ENCODE data around the gene BRINP1. TPM values are rescaled to one million over a fixed set of nuclear protein-coding genes. Genes with fewer than 3 reads are reported as not detected.

Gene BRINP1
- total RNA-seq, 1 experiment from 2014 or later, result 42.7 TPM

DNA sequence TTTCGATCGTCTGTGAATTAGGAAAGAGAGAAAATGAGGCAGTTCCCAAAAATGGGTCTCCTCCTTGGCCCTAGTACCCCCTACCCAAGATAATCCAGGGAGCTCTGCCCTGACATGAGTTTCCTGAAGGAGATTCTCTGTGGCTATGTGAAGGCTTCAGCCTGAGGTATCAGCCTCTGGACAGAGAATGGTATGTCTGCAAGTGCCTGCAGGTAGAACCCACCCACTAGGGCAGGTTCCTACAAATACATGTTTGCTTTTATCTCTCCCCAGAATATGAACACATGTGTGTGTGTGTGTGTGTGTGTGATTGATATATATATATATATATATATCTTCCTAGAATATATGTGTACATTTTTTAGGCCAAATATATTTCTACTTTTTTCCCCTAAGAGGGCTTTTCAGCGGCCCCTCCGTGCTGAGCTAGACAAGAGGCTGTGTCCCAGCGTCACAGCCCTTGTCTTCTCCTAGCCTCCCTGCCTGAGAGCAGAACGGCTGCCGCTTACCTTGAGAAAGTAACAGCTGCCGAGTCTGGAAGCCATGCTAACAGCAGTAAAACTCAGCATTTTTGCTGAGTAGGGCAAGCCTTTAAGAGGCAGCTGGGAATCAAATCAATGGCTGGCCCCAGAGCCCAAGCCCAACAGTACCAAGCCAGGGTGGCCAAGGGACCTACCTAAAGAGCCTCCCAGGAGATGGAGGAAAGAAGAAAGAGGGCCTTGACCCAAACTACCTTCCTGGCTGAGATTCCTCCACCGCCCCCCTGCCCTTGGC lies 2.1 kb downstream of the BRINP1 start:
- Histone ChIP-seq H3K27me3 (no peaks in the 10 kb centered on the region), H3K9me3 (replicated peaks) (no peaks in the 10 kb centered on the region), H3K36me3 (peaks cover 4% of the 10 kb centered on the region), H3K4me3 (peak overlapping the region; percentile 75), H3K4me1 (0 out of 2 replicates have a peak, but pooled peaks cover 8% of the 10 kb centered on the region), H3K27ac (peak overlapping the region; percentile 45)
- DNase-seq, result peak; percentile 61 to 74

DNA sequence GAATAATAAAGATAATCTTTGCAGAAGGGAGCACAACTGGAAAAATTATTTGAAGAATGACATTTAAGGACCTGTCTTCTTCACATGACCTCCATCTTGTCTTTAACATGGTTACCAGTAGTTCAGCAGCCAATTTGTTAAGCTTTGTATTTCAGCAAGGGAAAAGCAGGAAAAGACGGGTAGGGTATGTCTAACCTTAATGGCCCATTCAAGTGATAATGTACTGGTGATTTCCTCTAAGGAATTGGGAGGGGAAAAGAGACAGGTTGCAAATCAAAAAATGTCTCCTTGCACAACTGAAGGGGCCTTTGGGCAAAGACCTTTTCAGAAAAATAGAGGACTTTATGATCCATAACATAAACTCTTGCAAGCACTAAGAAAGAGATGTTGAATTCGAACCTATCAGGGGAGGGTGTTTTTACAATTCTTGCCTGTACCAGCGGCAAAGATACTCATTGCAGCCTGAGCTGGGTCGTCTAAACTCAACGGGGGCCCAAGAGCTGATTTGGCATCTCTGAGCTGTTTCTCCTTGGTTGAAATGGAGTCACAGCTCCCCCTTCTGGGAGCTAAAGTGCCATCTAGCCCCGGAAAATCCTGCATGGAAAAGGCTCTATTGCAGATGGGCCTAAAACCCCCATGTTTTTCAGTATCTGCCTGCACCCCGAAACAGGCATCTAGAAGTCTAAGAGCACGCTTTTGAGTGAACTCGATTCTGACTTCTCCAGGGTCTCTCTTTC lies 3.8 kb downstream of the BRINP1 start:
- H3K27ac ChIP-seq, result no peak overlapping the region
- no peak overlapping the region for H3K4me3 ChIP-seq
- peak; percentile 77 to 93 for DNase-seq
- H3K27me3 ChIP-seq, result no peaks in the 10 kb centered on the region
- H3K4me1 ChIP-seq, result 0 out of 2 replicates have a peak, but pooled peaks cover 8% of the 10 kb centered on the region
- H3K36me3 ChIP-seq, result peaks cover 4% of the 10 kb centered on the region
- H3K9me3 ChIP-seq (replicated peaks), result no peaks in the 10 kb centered on the region

DNA sequence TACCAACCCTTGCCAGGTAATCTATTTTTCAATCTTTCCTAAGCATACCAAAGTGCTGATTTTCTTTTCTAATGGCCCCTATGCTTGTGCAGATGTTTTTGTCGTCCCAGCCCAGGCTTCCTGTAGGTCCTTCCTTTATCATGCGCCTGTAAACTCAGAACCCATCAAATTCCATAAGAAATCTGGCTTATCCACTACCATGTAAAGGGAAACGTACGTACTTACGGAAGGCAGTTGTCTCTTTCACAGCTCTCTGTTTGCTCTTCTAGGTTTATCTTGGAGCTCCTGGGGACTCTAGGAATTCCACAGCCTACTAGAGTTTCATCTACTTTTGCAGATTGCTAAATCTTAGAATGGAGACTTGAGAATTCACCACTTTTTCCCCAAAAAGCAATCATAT lies 9.0 kb downstream of the BRINP1 start:
- H3K36me3 ChIP-seq, result peaks cover 10% of the 10 kb centered on the region
- no peak for DNase-seq
- H3K27ac ChIP-seq, result no peak overlapping the region
- no peaks in the 10 kb centered on the region for H3K9me3 ChIP-seq (replicated peaks)
- H3K4me3 ChIP-seq, result no peak overlapping the region
- 0 out of 2 replicates have a peak, but pooled peaks cover 2% of the 10 kb centered on the region for H3K4me1 ChIP-seq
- no peaks in the 10 kb centered on the region for H3K27me3 ChIP-seq

DNA sequence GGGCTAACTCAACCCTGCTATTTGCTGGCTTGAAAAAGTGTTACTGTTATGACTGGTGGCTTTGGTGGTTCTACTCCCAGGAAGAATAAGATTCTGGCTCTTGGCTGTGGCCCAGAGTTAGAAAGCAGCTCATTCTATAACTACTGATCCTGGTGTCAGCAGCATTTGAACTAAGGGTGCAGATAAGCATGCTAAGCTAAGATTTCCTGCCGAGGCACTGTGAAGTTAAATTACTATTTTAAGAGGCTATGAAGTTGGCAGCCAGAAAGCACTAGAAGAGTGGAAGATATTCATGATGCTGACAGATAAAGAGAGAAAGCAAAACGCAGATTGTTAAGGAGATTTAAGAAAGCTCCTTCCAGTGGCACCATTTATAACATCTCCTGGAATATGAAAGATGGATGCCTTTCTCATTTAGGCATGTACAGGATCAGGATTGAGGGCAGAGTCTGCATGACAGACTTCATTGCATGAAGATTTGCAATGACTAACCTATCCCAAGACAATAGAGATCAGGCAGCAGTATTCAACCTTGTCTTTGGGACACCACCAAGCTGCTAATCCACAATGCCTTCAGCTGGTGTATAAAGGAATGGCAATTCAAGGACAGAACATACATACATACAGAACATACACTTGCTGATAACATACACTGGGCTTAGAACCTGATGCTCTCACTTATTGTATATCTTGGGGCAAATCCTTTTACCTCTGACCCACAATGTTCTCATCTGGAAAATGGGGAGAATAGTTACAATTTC lies 11.7 kb downstream of the BRINP1 start:
- DNase-seq, result no peak
- peaks cover 11% of the 10 kb centered on the region; the same call in 1 of the 2 replicates for H3K36me3 ChIP-seq
- H3K27ac ChIP-seq, result no peak overlapping the region
- no peaks in the 10 kb centered on the region for H3K9me3 ChIP-seq (replicated peaks)
- H3K27me3 ChIP-seq, result no peaks in the 10 kb centered on the region
- no peak overlapping the region for H3K4me3 ChIP-seq
- no peaks in the 10 kb centered on the region for H3K4me1 ChIP-seq

DNA sequence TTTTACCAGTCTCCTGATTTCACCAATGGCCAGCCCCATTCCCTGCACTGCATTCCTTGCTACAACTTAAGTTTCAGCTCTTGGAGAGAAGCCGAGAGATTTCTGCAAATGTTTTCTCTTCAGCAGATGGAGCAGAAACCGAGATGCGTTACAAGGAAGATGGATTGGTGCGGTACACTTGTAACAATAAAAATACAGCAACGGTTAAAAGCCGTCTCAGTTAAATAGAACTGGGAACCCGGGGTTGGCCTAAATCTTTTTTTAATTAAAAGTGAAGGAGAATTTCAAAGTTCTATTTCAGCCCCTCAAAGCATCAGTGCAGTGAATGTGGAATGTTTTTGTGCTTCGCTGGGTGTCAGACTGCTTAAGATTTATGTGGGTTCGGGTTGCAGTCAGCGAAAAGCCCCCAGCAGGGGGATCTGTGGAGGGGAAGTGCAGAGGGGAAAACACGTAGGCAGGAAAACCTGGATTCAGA lies 19.8 kb downstream of the BRINP1 start:
- peak; percentile 53 to 68 for DNase-seq
- peaks cover 12% of the 10 kb centered on the region; the same call in 1 of the 2 replicates for H3K4me1 ChIP-seq
- peaks cover 8% of the 10 kb centered on the region; the same call in 1 of the 2 replicates for H3K36me3 ChIP-seq
- peak overlapping the region; percentile 65 for H3K27ac ChIP-seq
- H3K9me3 ChIP-seq (replicated peaks), result no peaks in the 10 kb centered on the region; the same call in 1 of the 2 replicates
- H3K4me3 ChIP-seq, result peak overlapping the region; percentile 42
- H3K27me3 ChIP-seq, result no peaks in the 10 kb centered on the region

DNA sequence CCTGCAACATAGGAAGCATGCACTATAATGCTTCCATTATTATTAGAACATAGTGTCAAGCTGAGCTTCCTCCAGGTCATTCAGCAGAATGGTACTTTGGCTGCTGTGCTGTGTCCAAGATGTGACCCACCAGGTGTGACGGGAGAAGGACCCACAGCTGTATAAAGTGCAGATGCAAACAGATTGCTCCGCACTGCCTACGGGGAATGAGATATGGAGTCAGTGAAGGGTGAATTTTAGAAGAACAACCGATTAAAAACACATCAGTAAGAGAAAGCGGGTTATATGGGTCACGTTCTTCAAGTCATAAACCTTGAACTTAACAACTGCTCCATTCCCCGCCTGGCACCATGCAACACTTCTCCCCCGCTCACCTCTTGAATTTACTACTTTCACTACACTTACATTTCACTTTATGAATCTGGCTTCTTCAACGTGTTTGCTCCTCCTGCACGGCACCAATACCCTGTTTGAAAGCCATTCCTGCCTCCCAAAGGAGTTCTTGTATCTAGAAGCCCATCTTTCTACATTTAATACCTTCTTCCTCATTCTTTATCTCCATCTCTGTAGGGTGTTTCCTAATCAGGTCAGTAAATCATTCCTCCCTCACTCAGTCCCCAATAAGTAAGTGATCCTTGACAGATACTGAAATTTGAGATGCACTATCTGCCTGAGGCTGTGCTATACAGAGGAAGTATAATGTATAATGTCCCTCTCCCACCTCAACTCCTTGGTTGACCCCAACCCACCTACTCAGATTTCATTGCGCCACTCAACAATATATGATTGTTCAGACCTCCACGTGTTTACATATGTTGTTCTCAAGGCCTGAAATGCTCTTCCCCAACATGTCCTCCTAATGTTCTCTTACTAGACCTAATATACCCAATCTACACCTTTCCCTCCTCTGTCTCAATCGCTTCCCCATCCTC lies 25.9 kb downstream of the BRINP1 start:
- DNase-seq, result no peak
- no peaks in the 10 kb centered on the region for H3K36me3 ChIP-seq

DNA sequence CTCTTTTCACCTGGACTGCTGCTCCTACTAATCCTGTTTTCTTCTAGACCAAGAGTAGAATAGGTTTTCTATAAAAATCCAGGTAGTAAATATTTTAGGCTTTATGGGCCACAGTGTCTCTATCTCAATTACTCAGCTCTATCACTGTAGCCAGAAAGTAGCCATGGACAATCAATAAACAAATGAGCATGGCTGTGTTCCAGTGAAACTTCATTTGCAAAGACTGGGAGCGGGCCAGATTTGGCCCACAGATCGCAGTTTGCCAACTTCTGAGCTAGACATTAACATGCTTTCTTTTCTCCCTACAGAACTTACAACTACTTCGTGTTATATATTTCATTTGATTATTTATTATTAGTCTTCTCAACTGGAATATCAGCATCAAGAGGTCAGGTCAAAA lies 30.2 kb downstream of the BRINP1 start:
- H3K4me1 ChIP-seq, result peaks cover 20% of the 10 kb centered on the region
- H3K4me3 ChIP-seq, result no peak overlapping the region
- no peaks in the 10 kb centered on the region for H3K27me3 ChIP-seq
- H3K27ac ChIP-seq, result no peak overlapping the region
- no peak for DNase-seq
- no peaks in the 10 kb centered on the region for H3K9me3 ChIP-seq (replicated peaks)
- H3K36me3 ChIP-seq, result no peaks in the 10 kb centered on the region

More for the DNA sequence above, 25.9 kb downstream of the BRINP1 start:
- Histone ChIP-seq H3K9me3 (replicated peaks) (no peaks in the 10 kb centered on the region; the same call in 1 of the 2 replicates), H3K27me3 (no peaks in the 10 kb centered on the region), H3K4me3 (no peak overlapping the region), H3K27ac (no peak overlapping the region), H3K4me1 (peaks cover 5% of the 10 kb centered on the region; the same call in 1 of the 2 replicates)

DNA sequence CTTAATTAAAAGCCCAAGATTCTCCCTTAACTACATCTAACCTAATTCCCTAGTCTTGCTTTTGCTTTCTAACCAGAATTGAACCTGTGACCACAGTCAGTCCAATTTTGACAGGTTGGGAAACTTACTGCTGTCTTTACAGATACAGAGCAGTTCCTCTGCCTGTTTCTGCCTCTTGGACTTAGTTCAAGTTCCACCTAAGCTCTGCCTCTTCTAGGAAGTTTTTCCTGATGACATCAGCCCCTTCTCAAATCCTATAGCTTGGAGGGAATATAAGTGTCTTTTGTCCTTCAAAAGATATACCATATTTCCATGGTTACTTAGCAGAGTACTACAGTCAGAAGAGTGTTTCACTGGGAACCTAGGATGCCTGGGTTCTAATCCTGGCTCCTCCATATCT lies 31.7 kb downstream of the BRINP1 start:
- H3K27me3 ChIP-seq, result no peaks in the 10 kb centered on the region
- H3K9me3 ChIP-seq (replicated peaks), result no peaks in the 10 kb centered on the region
- no peak overlapping the region for H3K4me3 ChIP-seq
- H3K4me1 ChIP-seq, result peaks cover 20% of the 10 kb centered on the region
- H3K27ac ChIP-seq, result peak overlapping the region; percentile 32
- H3K36me3 ChIP-seq, result no peaks in the 10 kb centered on the region
- peak; percentile 51 to 83 for DNase-seq

DNA sequence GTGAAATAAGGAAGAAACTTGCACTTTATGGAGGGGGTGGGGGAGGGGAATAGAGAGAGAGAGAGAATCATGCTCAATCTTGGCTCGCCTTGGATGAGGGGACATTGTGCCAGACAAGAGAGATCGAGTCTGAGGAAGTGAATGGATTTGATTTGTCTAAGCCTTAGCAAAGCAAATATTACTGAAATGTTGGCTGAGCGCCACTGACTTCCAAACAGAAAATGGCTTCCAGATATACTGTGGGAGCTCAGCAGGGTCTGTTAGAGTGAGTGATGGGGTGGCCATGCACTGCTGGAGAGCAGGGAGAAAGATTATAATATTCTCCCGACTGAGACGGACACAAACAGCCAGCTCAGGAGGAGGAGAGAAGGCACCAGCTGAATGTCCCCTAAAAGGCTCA lies 34.5 kb downstream of the BRINP1 start:
- Histone ChIP-seq H3K36me3 (peaks cover 9% of the 10 kb centered on the region), H3K27me3 (no peaks in the 10 kb centered on the region), H3K4me1 (peaks cover 15% of the 10 kb centered on the region), H3K27ac (no peak overlapping the region), H3K9me3 (replicated peaks) (peaks cover 2% of the 10 kb centered on the region; the same call in 1 of the 2 replicates), H3K4me3 (no peak overlapping the region)
- peak in 1 of 2 experiments; percentile 24 for DNase-seq

DNA sequence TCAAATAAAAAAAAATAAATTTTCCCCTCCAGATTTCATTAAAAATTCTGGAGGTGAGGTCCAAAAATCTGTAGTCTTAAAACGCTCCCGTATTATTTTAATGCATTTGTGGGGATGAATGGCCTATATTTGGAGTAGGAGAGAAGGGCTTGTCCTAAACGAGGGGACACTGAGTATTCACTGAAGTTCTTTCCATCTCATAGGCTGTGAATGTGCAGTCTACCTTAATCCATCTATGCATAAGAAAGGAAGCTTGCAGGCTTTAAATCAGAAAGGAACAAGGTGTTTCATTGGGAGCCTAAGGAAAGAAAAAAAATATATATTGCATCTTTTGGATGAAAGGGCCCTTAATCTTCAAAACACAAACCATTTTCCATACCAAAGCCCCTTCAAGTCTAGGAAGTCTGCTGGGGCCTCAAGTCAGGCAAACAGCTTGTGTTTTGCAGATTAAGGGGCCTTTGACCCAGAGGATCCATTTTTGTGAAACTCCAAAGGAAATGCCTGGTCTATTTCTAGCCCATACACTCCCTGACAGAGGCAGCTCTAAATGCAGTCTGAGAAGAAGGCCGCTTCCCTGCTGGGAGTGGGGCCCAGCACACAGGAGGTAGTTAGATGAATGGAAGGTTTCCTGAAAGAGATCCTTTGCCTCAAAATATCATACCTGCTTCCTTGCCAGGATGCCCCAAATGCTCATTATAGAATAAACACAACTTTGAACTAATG lies 35.6 kb downstream of the BRINP1 start:
- H3K4me3 ChIP-seq, result no peak overlapping the region
- no peak overlapping the region for H3K27ac ChIP-seq
- peaks cover 15% of the 10 kb centered on the region for H3K4me1 ChIP-seq
- H3K9me3 ChIP-seq (replicated peaks), result peaks cover 12% of the 10 kb centered on the region; the same call in 1 of the 2 replicates
- H3K36me3 ChIP-seq, result peaks cover 14% of the 10 kb centered on the region
- no peaks in the 10 kb centered on the region for H3K27me3 ChIP-seq
- no peak for DNase-seq

DNA sequence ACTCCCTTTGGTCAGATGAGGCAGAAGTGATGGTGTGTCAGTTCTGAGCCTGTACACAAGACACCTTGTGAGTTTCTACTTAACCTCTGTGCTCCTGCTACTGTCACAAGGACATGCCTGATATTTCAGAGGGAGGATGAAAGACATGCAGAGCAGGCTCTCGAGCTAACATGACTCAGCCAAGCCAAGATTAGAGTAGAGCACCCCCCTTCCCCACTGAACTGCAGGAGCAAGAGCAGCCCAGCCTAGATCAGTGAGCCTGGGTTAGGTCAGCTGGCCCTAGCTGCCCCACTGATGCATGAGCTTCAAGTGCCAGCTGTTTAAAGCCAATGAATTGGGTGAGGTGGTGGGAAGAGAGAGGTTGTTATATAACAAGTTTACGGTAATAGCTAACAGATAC lies 36.7 kb downstream of the BRINP1 start:
- no peak overlapping the region for H3K27ac ChIP-seq
- H3K27me3 ChIP-seq, result no peaks in the 10 kb centered on the region

DNA sequence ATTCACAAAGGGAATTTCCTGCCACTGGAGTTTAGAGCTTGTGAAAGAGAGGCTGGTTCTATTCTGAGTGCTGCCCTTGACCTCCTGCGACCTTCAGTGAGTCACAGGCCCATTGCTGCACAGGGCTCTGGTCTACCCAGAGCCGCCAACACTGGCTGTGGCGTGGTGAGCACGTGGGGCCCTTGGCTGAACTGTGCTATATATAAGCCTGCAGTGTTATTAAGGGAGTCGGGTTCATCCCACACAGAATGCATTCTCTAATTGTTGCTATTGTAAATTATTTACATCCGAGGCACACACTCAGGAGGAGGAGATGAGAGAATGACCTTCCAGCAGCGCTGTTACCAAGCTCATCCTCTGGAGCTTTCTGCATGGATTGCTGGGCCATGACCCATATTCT lies 47.1 kb downstream of the BRINP1 start:
- no peaks in the 10 kb centered on the region for H3K27me3 ChIP-seq
- peak in 1 of 2 experiments; percentile 27 for DNase-seq
- H3K36me3 ChIP-seq, result peaks cover 5% of the 10 kb centered on the region; the same call in 1 of the 2 replicates
- no peaks in the 10 kb centered on the region for H3K4me1 ChIP-seq
- no peak overlapping the region for H3K4me3 ChIP-seq
- H3K27ac ChIP-seq, result no peak overlapping the region
- H3K9me3 ChIP-seq (replicated peaks), result no peaks in the 10 kb centered on the region

More for the DNA sequence above, 36.7 kb downstream of the BRINP1 start:
- DNase-seq, result peak in 1 of 2 experiments; percentile 11
- peaks cover 7% of the 10 kb centered on the region for H3K4me1 ChIP-seq
- H3K36me3 ChIP-seq, result peaks cover 14% of the 10 kb centered on the region
- no peak overlapping the region for H3K4me3 ChIP-seq
- peaks cover 14% of the 10 kb centered on the region; the same call in 1 of the 2 replicates for H3K9me3 ChIP-seq (replicated peaks)

DNA sequence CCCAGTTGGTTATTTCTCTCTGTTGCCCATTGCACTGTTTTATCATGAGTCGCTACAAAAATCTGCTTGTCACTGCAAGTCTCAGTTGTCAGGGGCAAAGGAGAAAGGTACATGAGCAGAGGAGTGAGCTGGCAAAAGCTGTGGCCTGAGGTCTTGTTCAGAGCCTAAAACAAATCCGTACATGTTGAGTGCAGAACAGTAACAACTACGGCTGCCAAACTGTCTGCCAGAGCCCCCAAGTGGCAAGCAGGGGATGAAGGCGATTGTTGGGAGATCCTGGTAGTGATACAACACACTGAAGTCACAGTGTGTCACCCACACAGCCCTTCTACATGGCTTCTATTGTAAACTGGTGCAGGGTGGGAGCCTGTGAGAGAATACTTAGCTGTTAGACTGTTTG lies 50.9 kb downstream of the BRINP1 start:
- DNase-seq, result peak in 1 of 2 experiments; percentile 13
- Histone ChIP-seq H3K36me3 (no peaks in the 10 kb centered on the region), H3K27me3 (no peaks in the 10 kb centered on the region), H3K4me1 (no peaks in the 10 kb centered on the region), H3K4me3 (no peak overlapping the region), H3K9me3 (replicated peaks) (no peaks in the 10 kb centered on the region), H3K27ac (no peak overlapping the region)
